Ishikawa (cell line): ENCODE data around the gene GRIA4.

ENCODE experiments used
- MAX ChIP-seq: IDR thresholded peaks from 2 replicates; pipeline ENCODE4 v1.6.1; 2012
- RAD21 ChIP-seq: IDR thresholded peaks from 2 replicates; pipeline ENCODE4 v1.6.1; 2012; ENCODE audit warnings: low read depth
- ZBTB7A ChIP-seq: IDR thresholded peaks from 2 replicates; pipeline ENCODE4 v1.6.1; 2012; ENCODE audit warnings: low read depth

- TF ChIP-seq RAD21 (no peak), MAX (no peak), ZBTB7A (no peak)
Observed at GRCh38 chr11:105910095-105910715, 300.3 kb downstream of the GRIA4 start.
